Measurements from ENCODE around the gene RARRES2.
"Not testable (repeated sequence)": the region's sequence is repeated elsewhere in the genome, so short reads cannot be mapped to it uniquely, and the experiment has no call there.

RARRES2 gene

GRCh38 chr7:150325110-150325611 lies 16.3 kb downstream of the RARRES2 start:
- no peak for DNase-seq
- in situ Hi-C loops (cut with MboI; ENCODE audit: low pct_unique_long_range_greater_than_20kb, low sequenced_read_pairs): no loop called here

GRCh38 chr7:150324373-150324961 lies 17.0 kb downstream of the RARRES2 start:
- no peak for DNase-seq
- in situ Hi-C loops (cut with MboI; ENCODE audit: low pct_unique_long_range_greater_than_20kb, low sequenced_read_pairs): no loop called here

GRCh38 chr7:150323682-150324372 lies 17.6 kb downstream of the RARRES2 start:
- in situ Hi-C loops (cut with MboI; ENCODE audit: low pct_unique_long_range_greater_than_20kb, low sequenced_read_pairs): no loop called here

GRCh38 chr7:150322833-150323681 lies 18.4 kb downstream of the RARRES2 start, which contains the start of the genes ACTR3C and LRRC61:
ACTR3C (minus strand) TSS chr7:150323545; CDS start chr7:150295296, 28,249 bp downstream.
LRRC61 (plus strand) TSS chr7:150323355; CDS start chr7:150336862, 13,507 bp downstream.
- in situ Hi-C loops (cut with MboI; ENCODE audit: low pct_unique_long_range_greater_than_20kb, low sequenced_read_pairs): no loop called here
- peak; percentile 49 for DNase-seq

More at GRCh38 chr7:150323682-150324372, 17.6 kb downstream of the RARRES2 start:
- no peak for DNase-seq

GRCh38 chr7:150322114-150322832 lies 19.2 kb downstream of the RARRES2 start:
- peak; percentile 52 for DNase-seq
- in situ Hi-C loops (cut with MboI; ENCODE audit: low pct_unique_long_range_greater_than_20kb, low sequenced_read_pairs): no loop called here

GRCh38 chr7:150321788-150322113 lies 19.7 kb downstream of the RARRES2 start:
- in situ Hi-C loops (cut with MboI; ENCODE audit: low pct_unique_long_range_greater_than_20kb, low sequenced_read_pairs): no loop called here
- no peak for DNase-seq

- in situ Hi-C loops (cut with MboI; ENCODE audit: low pct_unique_long_range_greater_than_20kb, low sequenced_read_pairs): no loop called here
- DNase-seq: no peak
Measured at GRCh38 chr7:150317748-150318444, 23.5 kb downstream of the RARRES2 start.

- in situ Hi-C loops (cut with MboI; ENCODE audit: low pct_unique_long_range_greater_than_20kb, low sequenced_read_pairs); DNase-seq: not testable (repeated sequence)
Measured at GRCh38 chr7:150316987-150317386, 24.4 kb downstream of the RARRES2 start.

- in situ Hi-C loops (cut with MboI; ENCODE audit: low pct_unique_long_range_greater_than_20kb, low sequenced_read_pairs): no loop called here
- DNase-seq: no peak
Measured at GRCh38 chr7:150314639-150315239, 26.7 kb downstream of the RARRES2 start.

GRCh38 chr7:150313870-150314269 lies 27.6 kb downstream of the RARRES2 start:
- DNase-seq: no peak
- in situ Hi-C loops (cut with MboI; ENCODE audit: low pct_unique_long_range_greater_than_20kb, low sequenced_read_pairs): no loop called here

- in situ Hi-C loops (cut with MboI; ENCODE audit: low pct_unique_long_range_greater_than_20kb, low sequenced_read_pairs): no loop called here
Measured at GRCh38 chr7:150313367-150313809, 28.0 kb downstream of the RARRES2 start.

GRCh38 chr7:150312649-150313366 lies 28.6 kb downstream of the RARRES2 start:
- DNase-seq; in situ Hi-C loops (cut with MboI; ENCODE audit: low pct_unique_long_range_greater_than_20kb, low sequenced_read_pairs): not testable (repeated sequence)

More at GRCh38 chr7:150313367-150313809, 28.0 kb downstream of the RARRES2 start:
- DNase-seq: no peak

GRCh38 chr7:150311711-150312110 lies 29.7 kb downstream of the RARRES2 start:
- in situ Hi-C loops (cut with MboI; ENCODE audit: low pct_unique_long_range_greater_than_20kb, low sequenced_read_pairs): no loop called here
- DNase-seq: no peak

GRCh38 chr7:150311146-150311545 lies 30.3 kb downstream of the RARRES2 start:
- no peak for DNase-seq
- in situ Hi-C loops (cut with MboI; ENCODE audit: low pct_unique_long_range_greater_than_20kb, low sequenced_read_pairs): no loop called here

GRCh38 chr7:150308575-150308974 lies 32.9 kb downstream of the RARRES2 start:
- DNase-seq: no peak
- in situ Hi-C loops (cut with MboI; ENCODE audit: low pct_unique_long_range_greater_than_20kb, low sequenced_read_pairs): no loop called here

- no peak for DNase-seq
- in situ Hi-C loops (cut with MboI; ENCODE audit: low pct_unique_long_range_greater_than_20kb, low sequenced_read_pairs): no loop called here
Measured at GRCh38 chr7:150307904-150308303, 33.5 kb downstream of the RARRES2 start.

GRCh38 chr7:150307129-150307528 lies 34.3 kb downstream of the RARRES2 start:
- in situ Hi-C loops (cut with MboI; ENCODE audit: low pct_unique_long_range_greater_than_20kb, low sequenced_read_pairs): no loop called here
- DNase-seq: no peak
